Testis (tissue), 2 donors: Measurements from ENCODE around the gene PCSK5.

ENCODE experiments used
- CTCF ChIP-seq, 3 experiments: fragments of 450-650 bp in 2 of 3; fragments of 200-600 bp in 1 of 3; sonication (generic) in 1 of 3; IDR thresholded peaks; one replicate each; pipeline ENCODE4 v1.5.1; 2016 to 2019; ENCODE audit warnings: antibody characterized with exemption in 3 of 3, mild to moderate bottlenecking in 2 of 3, moderate library complexity in 1 of 3
- POLR2A ChIP-seq: fragments of 450-650 bp; IDR thresholded peaks from one replicate; pipeline ENCODE4 v1.6.1; 2017; ENCODE audit warnings: antibody characterized with exemption, mild to moderate bottlenecking, moderate library complexity

GRCh38 chr9:76103531-76104315 is 213.2 kb downstream of the PCSK5 start:
- no peak for TF ChIP-seq CTCF (IDR thresholded peaks at IDR 0.05)
- no peak for TF ChIP-seq POLR2A
